Lower leg skin (tissue), 4 donors: ENCODE data around the gene ING4. TPM values are rescaled to one million over a fixed set of nuclear protein-coding genes. Genes with fewer than 3 reads are reported as not detected.

Experiments
- DNase-seq, 2 donors: peaks; one replicate each; pipeline ENCODE4 v3.0.0-alpha.2; 2019; ENCODE audit warnings: low spot score in 2 of 2
- H3K4me3 ChIP-seq: fragments of 200-600 bp; sonication (generic); 2 replicates; pipeline ENCODE4 v1.5.1; 2017; ENCODE audit warnings: mild to moderate bottlenecking, low read depth; ENCODE audit not compliant: poor library complexity, severe bottlenecking
- POLR2A ChIP-seq, 2 donors: fragments of 450-650 bp; IDR thresholded peaks; one replicate each; pipeline ENCODE4 v1.6.1; 2016 to 2017; ENCODE audit warnings: antibody characterized with exemption in 2 of 2, mild to moderate bottlenecking in 1 of 2, moderate library complexity in 1 of 2
- WGBS, 2 donors: methylation state at CpG; one replicate each; pipeline ENCODE4 v1.1.5; 2018; 5-methylcytosine and 5-hydroxymethylcytosine counted together
- intact Hi-C: fragments of 100-400 bp; cut with DNase I; formaldehyde crosslinking; loops from one replicate; pipeline ENCODE4 v1.15.0; 2023; ENCODE audit warnings: low total_unique reads
- total RNA-seq, 4 donors: library from RNA; depleted of rRNA; stranded (reverse); fragments of >200 nt; gene quantifications; one replicate each; pipeline ENCODE4 v1.1.0, GENCODE V29; 2016
- TF ChIP-seq, protein P1 (sequence below), 3 donors: fragments of 450-650 bp; IDR thresholded peaks; one replicate each; pipeline ENCODE4 v1.5.1; 2016; ENCODE audit warnings: antibody characterized with exemption in 3 of 3, mild to moderate bottlenecking in 3 of 3, moderate library complexity in 2 of 3

The ING4 gene
- total RNA-seq, 4 donors from 2014 or later, result 40.8 to 63.6 (median 56.0) TPM

DNA sequence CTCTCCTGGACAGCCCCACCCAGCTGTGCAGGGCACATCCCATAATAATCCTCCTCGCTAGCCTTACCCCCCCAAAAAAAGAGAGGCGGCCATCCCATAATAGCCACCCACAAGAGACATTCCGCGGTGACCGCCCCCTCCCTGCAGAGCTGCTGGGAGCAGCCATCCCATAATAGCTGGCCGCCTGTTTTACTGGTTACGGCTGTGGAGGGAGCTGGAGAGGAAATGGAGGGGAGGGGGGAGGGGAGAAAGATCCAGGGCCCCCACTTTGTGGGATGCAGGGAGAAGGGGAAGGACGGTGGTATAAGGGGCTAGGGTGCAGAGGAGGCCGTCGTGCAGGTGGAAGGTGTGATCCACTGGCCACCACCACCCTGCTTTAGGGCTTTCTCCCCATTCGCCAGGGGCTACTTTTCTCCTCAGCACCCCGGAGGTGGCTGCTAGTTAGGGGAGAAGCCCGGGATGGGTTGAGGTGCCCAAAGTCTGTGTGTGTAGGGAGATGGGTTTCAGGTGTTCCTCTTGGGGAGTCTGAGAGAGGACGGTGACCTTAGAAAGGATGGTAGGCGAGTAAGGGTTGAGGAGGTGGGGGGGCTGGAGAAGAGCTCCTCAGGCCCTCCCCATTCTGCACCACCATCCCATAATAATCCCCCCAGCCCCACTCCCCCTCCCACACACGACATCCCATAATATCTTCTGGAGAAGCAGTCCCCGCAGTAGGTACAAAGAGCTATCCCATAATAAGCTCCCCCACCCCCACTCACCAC is 49.7 kb downstream of the ING4 start:
- TF ChIP-seq, protein P1, sequence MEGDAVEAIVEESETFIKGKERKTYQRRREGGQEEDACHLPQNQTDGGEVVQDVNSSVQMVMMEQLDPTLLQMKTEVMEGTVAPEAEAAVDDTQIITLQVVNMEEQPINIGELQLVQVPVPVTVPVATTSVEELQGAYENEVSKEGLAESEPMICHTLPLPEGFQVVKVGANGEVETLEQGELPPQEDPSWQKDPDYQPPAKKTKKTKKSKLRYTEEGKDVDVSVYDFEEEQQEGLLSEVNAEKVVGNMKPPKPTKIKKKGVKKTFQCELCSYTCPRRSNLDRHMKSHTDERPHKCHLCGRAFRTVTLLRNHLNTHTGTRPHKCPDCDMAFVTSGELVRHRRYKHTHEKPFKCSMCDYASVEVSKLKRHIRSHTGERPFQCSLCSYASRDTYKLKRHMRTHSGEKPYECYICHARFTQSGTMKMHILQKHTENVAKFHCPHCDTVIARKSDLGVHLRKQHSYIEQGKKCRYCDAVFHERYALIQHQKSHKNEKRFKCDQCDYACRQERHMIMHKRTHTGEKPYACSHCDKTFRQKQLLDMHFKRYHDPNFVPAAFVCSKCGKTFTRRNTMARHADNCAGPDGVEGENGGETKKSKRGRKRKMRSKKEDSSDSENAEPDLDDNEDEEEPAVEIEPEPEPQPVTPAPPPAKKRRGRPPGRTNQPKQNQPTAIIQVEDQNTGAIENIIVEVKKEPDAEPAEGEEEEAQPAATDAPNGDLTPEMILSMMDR (IDR thresholded peaks at IDR 0.05), result no peak
- no peak for TF ChIP-seq POLR2A (IDR thresholded peaks at IDR 0.05)
- no peak overlapping the region for H3K4me3 ChIP-seq
- intact Hi-C loops, result no loop called here
- peak; percentile 68 to 92 for DNase-seq
- WGBS, 2 donors, result 2 to 3% methylated on average over 14 to 16 of the region's 17 CpGs

DNA sequence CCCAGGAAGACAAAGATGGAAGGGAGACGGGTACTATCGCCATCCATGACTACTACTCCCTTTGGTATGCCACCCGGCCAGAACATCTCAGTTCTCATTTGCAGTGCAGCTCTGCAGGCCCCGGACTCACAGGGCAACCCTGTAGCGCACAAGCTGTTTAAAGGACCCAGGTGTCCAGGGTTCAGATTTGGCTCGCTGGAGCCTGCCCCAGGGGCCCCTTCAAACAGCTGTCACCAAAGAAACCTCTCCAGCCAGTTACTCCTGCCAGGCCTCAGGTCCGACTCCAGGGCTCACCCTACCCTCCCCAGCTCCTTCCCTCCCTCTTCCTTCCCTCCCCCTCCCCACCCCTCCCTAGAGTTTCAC is 50.3 kb downstream of the ING4 start:
- TF ChIP-seq, protein P1 (IDR thresholded peaks at IDR 0.05), result no peak
- WGBS, 2 donors, result 23 to 28% methylated on average over 7 of the region's 7 CpGs
- no peak for DNase-seq
- intact Hi-C loops, result no loop called here
- H3K4me3 ChIP-seq, result no peak overlapping the region

DNA sequence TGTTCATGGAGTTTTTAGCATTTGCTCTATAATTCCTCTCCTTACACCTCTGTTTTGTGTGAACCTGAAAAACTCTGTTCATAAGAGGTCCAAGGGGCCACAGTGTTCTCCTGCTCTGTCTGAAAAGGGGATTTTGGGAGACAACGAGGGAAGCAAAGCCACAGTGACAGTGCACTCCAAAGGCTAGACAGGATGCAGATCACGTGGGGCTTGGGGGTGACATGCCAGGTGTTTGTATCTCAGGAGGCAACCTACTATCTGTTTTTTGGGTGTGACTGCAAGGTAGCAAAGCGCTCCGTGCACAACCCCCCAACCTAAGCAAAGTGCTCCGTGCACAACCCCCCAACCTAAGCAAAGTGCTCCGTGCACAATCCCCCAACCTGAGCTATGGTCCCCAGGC is 50.7 kb downstream of the ING4 start:
- TF ChIP-seq POLR2A (IDR thresholded peaks at IDR 0.05), result no peak
- TF ChIP-seq, protein P1 (IDR thresholded peaks at IDR 0.05), result no peak
- intact Hi-C loops, result no loop called here
- no peak overlapping the region for H3K4me3 ChIP-seq
- DNase-seq, result no peak
- 46 to 51% methylated on average over 6 of the region's 6 CpGs for WGBS, 2 donors

DNA sequence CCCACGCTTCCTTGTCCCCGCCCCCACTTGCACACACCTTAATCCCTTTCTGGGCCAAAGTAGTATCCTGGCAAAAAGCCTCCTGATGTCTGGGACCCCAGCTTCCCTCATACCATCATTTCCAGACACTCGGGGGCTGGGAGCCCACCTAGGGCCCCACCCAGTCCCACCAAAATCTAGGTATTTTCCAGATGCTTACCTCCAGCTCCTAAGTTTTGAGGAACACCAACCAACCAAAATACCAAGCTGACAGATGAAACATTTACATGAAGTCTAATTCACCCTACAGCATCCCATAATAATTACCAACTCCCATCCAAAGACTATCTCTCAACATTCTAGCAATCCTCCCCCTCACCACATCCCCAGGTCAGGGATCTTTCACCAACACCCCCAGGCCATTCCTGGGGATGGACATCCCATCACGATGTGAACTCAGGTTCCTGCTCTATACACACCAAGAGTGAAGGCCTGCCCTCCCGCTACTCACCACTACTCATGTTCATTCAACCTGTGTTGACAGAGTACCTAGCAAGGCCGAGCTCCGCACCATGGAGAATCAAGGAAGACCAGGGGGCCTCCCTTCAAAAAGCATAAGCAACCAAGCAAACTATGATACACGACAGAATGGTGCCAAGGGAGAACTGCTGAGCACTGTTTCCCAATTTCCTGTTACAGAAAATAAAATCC is 54.2 kb downstream of the ING4 start:
- no peak overlapping the region for H3K4me3 ChIP-seq
- DNase-seq, result peak in 1 of 2 donors; percentile 93
- no peak for TF ChIP-seq POLR2A (IDR thresholded peaks at IDR 0.05)
- TF ChIP-seq, protein P1 (IDR thresholded peaks at IDR 0.05), result no peak
- 48 to 50% methylated on average over 8 of the region's 8 CpGs for WGBS, 2 donors
- intact Hi-C loops, result no loop called here

DNA sequence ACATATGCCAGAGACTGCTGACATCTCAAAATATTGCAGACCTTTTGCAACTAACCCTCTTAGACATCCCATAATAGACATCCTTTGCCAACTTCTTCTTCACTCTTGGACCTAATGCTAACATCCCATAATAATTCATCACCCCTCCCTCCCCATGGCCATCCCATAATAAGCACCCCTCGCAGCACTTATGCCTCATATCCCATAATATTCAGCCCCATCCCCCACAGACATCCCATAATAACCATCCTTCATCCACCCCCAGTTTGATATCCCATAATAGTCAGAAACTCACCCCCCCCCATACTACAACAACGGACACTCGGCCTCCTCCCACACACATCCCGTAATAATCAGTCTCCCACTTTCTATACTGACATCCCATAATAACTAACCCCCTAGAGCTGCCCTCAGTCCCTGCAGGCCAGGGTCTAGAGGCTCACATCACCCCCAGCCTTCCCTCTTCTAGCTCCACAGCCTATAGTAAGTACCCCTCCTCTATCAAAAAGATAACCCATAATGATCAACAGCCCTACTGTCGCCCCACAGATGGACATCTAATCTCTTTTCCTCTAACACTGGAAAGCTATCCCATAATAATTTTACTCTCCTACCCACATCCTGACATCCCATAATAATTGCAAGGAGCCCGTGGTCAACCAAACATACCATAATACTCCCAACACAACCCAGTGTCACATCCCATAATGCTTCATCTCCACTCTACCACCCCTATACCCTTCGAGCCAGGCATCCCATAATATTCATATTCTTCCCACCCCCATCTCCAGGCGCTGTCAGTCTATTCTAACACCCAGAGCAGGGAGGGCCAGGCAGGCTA is 54.9 kb downstream of the ING4 start:
- peak in 1 of 2 donors; percentile 61 for DNase-seq
- WGBS, 2 donors, result 2 to 3% methylated on average over 8 of the region's 8 CpGs
- intact Hi-C loops, result no loop called here
- no peak for TF ChIP-seq POLR2A (IDR thresholded peaks at IDR 0.05)
- TF ChIP-seq, protein P1 (IDR thresholded peaks at IDR 0.05), result no peak
- no peak overlapping the region for H3K4me3 ChIP-seq
